Fibroblast of skin of back (primary cell): ENCODE measurements around the gene SH2B2.

ENCODE experiments used
- DNase-seq: peaks from one replicate; pipeline ENCODE4 v3.0.0-alpha.2; 2013

Gene SH2B2

DNA sequence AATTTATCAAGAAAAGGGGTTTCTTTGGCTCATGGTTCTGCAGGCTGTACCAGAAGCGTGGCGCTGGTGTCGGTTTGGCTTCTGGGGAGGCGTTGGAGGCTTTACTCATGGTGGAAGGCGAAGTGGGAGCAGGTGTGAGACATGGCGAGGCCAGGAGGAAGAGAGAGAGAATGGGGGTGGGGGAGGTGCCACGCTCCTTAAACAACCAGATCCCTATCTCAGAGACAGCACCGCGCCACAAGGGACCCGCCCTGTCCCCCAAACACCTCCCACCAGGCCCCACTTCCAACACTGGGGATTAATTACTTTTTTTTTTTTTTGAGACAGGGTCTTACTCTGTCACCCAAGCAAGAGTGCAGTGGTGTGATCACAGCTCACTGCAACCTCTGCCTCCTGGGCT is 18.0 kb upstream of the SH2B2 start:
- no peak for DNase-seq

DNA sequence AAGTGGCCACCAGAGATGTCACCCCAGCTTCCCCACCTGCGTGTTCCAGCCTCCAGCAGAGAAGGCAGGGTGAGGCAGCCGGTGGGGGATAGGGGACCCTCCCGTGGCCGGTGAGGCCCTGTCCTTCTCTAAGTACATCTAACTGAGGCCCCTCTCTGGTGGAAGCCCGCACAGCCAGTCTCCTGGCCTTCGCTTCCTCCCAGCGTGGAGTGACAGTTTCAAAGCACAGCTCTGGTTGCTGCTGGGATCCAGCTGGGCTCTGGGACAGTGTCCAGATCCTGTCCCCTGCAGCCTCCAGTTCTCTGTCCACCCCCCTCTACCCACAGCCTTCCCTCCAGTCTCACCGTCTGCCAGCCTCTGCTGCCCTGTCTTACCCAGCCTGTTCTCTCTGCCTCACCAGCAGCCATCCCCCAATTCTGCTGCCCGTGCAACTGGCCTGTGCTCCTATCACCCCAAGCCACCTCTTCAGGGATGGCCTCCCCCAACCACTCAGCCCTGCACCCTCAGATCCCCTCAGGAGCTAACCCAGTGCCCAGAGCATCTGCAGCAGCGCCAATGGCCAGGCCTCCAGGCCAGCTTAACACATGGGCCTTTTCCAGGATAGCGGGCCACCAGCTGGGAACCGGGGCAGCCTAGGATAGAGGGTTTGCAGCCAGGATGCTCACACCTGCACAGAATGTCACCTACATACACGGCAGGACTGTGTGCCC is 16.3 kb upstream of the SH2B2 start:
- no peak for DNase-seq

DNA sequence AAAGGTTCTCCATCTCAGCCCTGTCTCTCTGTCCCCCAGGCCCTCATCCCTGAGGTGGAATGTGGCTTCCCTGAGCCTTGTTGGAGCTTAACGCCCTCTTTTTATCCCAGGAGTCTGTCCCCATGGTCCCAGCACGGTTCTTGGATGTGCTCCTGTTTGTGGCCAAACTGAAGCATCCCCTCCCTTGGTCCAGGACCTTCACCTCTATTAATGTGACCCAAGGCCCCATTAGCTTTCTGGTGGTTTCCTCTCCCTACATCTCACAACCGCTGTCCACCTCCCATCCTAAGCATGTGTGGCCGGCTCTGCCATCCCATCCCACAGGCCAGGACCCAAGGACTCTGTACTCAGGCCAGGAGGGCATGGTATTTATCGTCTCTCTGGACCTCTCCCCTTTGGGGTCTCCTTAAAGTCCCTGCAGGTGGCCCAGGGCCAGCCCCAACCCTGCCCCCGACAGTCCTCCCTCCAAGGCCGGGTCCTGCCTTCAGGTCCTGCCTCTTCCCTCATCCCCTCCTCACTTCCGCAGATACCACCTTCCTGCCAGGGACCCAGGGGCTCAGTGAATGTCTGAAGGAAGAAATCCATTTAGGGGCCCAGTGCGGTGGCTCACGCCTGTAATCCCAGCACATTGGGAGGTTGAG is 15.4 kb upstream of the SH2B2 start:
- no peak for DNase-seq

DNA sequence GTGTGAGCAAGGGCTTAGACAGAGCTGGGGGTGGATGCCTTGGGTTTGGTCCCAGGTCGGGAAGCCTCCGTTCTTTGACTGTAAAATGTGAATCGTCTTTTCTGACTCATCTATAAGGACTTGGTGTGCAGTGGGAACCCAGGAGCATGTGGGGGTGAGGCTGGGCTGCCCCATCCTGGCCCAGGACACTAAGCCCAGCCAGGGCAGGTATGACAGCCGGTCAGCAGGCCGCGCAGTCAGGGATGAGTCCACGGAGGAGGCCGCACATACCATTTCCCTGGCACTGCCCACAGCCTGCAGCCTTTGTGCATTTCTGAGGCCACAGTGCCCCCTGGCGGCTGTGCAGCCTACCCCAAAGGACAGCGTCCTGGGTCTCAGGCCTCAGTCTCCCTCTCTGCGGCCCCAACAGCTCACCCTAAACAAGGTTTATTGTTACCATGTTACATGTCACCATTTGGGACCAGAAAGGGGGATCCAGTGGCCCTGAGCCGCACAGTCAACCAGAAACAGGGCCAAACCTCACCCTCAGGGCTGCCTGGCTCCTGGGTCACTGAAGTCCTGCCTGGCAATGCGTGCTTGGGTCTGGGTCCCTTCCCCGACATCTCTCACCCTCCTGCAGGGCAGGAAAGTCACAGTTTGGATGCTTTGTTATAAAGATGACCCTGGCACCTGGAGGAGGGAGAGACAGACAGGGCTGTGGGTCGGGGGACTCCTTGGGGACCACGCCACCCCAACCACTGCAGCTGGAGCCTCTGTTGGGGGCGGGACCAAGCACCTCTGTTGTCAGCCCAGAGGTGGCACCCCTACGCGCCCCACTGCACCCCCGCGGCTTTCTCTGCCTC is 14.4 kb upstream of the SH2B2 start:
- peak; percentile 68 for DNase-seq

DNA sequence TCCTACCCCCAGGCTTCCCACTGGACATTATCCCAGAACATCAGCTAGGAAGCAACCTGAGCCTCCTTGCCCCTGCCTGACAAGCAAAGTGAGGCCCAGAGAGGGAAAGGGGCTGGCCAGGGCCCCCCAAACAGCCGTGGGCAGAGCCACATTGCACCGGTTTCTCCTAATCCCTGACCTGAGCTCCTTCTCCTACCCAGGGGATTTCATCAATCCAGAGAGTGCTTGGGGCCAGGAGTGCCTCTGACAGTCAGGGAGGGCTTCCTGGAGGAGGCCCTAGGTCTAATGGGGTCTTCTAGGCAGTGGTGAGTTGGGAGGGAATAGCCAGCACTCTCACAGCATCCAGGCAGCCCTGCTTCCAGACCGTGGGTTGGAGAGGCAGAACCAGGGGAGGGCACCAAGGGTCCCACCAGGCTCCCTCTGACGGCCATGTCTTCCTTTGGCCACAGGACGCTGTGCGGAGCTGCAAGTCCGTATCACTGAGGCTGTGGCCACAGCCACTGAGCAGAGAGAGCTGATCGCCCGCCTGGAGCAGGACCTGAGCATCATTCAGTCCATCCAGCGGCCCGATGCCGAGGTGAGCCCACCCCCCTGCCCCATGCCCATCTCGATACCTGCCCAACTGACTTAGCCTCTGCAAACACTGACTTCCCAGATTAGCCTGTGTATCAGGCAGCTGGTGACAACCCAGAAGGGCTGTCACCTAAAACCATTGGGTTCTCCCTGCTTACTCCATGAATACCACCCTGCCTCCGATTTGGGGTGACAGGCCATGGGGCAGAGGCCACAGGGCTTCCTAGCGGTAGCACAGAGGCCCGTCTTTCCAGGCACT is 13.5 kb upstream of the SH2B2 start:
- no peak for DNase-seq

DNA sequence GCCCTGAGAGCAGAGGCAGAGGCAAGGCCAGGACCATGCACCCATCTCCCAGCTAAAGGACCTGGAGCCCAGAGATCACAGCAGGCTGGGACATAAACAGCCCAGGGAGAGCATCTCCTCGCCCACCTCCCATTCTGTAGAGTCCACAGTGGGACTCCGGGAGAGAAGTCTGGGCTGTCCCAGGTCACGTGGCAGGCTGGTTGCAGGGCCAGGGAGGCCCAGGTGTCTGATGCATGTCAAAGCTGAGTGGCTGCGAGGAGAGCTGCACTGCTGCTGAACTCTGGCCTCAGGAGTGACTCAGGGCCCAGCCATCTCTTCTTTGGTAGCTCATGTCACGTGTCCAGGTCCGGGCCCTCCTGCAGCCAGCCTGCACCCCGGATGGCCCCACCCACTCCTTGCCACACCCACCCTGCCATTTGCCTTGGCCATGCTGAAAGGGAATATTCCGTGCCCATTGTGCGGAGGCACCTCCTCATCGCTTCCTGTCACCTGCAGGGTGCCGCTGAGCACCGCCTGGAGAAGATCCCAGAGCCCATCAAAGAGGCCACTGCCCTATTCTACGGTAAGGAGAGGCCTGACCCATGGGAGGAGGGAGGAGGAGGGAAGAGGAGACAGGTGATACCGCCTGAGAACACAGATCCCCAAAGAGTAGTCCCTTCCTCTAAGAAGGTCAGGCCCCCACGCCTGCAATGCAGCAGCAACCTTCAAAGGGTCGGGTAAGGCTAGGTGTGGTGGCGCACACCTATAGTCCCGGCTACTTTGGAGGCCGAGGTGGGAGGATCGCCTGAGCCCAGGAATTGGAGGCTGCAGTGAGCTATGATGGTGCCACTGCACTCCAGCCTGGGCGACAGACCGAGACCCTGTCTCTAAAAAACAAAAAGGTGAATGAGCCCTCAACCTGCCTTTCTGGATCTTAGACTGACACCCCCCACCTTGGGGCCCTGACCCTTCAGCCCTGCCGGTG is 12.6 kb upstream of the SH2B2 start:
- DNase-seq = peak; percentile 11

DNA sequence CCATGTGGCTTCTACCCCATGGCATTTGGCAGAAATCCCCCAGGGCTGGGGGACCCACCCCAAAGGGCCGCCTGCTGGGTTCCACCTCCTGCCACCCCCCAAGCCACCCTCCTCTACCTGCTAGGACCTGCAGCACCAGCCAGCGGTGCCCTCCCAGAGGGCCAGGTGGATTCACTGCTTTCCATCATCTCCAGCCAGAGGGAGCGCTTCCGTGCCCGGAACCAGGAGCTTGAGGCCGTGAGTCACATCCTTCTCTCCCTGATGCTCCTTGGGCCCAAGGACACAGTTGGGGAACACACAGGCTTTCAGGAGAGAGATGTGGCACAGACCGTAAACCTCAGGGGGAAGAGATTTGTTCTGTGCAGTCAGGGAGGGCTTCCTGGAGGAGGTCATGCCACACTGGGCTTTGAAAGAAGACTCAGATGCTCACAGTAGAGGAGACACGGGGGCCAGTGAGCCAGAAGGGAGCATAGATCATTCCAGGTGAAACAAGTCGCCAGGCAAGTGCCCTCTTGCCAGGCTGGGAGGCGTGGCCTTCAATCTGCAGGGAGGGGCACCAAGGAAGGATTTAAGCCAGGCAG is 11.5 kb upstream of the SH2B2 start:
- DNase-seq = no peak

DNA sequence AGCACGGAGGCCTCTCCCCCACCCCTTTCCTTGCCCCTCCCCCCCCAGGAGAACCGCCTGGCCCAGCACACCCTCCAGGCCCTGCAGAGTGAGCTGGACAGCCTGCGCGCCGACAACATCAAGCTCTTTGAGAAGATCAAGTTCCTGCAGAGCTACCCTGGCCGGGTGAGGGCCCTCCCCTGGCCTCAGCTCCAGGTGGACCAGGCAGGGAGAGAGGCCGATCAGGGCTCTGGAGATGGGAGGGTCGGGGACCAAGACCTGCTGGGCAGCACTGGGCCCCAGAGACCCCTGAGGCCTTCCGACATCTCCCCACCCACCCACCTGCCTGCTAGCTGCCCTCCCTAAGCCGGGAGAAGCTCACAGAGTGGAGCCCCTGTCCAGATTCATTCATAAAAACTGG is 8.8 kb upstream of the SH2B2 start:
- no peak for DNase-seq

DNA sequence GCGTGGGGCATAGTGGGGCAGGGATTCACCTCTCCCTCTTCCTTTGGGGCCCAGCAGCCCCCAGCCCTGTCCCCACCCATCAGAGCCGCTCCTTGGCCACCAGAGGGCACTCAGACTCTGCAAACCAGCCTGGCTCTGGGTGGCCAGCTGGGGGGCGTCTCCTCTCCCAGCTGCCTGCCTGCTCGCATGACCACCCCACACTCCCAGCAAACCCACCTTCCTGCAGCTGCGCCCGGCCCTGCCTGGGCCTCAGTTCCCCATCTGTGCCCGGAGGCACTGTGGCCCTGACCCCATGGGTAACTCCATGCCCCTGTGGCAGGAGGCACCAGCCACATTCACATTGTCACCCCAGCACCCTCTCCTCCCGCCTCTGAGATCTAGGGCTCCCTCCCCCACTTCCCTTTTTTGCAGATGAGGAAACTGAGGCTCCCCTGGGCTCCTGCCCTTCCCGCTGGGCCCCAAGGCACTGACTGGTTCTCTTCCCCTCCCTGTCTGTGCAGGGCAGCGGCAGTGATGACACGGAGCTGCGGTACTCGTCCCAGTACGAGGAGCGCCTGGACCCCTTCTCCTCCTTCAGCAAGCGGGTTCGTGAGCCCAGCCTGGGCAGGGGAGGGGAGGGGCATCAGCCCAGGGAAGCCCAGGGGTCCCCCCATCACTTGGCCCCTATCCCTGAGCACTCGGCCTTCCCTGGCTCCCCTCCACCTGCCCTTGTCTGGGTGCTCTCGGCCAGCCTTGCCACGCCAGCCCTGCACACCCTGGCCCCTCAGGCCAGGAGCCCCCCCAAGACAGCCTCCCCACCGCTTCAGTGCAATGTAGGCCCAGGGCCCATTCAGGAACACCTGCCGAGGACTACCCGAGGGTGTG is 6.9 kb upstream of the SH2B2 start:
- DNase-seq = peak; percentile 66

DNA sequence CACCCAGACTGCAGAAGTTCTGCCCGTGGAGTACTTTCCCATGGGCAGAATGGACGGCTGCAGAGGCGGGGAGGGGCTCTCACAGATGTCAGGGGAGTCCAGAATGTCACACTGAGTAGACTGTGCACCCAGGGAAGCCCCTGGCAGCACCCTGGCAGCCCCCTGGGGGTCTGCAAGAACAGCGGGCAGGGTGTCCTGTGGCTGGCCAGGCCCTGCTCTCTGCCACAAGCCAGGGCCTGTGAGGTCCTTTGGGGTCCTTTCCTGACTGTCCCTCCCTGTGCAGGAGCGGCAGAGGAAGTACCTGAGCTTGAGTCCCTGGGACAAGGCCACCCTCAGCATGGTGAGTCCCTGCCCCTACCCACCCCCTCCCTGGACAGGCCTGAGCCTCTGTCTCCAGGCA is 6.1 kb upstream of the SH2B2 start:
- no peak for DNase-seq

DNA sequence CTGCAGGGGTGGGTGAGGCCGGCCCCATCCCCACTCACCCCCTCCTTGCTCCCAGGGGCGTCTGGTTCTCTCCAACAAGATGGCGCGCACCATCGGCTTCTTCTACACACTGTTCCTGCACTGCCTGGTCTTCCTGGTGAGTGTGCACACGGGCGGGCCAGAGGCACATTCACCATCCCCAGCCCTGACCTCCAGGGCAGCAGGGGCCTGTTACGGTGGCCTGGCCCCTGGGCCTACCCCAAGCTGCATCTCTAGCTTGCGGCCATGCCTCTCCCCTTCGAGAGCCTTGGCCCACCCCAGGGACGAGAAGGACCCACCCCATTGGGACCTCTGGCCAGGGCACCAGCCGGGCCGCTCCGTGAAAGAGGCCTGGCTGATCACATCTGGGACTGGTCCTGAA is 4.9 kb upstream of the SH2B2 start:
- DNase-seq = no peak

DNA sequence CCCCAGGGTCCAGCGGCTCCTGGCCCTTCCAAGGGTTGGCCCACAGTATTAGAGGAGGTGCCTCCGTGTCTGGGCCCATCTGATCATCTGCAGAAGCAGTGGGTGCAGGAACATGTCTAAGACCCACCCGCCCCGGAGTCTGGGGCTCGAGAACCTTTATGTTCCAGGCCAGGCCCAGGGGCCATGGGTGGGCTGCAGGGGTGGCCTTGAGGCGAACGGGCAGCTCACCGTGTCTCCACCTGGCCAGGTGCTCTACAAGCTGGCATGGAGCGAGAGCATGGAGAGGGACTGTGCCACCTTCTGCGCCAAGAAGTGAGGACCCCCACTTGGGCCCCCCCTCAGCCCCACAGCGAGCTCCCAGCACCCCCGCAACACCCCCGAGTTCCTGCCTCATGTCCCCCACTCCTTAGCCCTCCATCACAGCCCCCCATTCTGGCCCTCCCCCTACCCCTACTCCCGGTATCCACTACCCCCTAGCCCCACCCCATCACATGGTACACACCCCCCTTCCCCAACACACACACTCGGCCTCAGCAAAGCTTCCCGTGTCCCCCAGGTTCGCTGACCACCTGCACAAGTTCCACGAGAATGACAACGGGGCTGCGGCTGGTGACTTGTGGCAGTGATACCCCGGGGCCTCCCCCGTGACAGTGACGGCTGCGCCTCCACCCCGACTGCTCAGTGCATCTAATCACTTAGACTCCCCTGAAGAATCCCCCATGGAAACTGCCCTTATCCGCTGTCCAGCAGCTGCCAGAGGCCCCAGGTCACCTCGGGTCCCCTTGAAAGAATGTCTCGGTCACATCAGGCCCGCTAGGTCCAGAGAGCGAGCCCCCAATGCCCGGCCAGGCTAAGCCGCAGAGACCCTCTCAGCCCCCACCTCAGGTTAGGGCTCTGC is 4.0 kb upstream of the SH2B2 start:
- no peak for DNase-seq

DNA sequence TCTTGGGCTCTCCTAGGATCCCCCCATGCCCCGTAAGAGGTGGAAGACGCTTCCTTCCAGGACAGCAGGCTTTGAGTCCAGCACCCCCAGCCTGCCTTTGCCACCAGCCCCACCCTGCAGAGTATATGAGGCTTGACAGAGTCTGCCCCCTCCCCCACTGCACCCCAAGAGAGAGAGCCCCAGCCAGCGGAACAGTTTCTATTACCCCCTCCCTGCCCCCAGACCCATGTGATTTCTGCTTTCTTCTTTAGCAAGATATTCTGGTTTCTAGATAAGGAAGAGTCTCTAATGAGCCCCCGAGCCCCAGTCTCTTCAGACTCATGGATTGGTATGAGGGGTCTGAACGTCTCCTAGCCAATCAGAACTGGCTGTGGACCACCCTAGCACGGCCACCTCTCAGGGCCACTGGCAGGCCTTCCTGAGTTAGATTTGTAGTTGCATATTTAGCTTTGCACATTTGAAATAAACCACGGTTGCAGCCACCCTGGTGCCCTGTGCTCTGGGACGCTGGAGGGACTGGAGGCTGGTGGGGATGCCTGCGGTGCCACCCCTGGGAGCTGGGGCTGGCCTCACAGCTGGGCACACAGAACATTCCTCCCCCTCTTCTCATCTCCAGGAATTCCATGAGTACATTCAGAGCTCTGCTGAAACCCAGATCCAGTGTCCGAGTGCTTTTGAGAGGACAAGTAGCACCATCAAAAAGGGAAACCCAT is 3.0 kb upstream of the SH2B2 start:
- no peak for DNase-seq

DNA sequence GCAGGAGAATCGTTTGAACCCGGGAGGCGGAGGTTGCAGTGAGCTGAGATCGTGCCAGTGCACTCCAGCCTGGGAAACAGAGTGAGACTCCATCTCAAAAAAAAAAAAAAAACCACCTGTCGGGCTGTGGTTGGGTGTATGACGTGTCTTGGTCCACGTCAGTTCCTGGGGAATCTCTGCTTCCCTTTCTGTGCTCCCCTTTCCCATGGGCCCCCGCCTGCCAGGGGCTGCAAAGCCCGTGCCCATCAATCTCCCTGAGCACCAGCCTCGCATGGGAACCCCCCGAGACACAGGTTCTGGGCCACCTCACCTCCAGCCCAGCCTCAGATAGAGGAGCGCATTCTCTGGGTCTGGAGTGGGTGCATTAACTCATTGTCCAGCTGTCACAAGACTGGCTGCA is 2.3 kb upstream of the SH2B2 start:
- DNase-seq = no peak

DNA sequence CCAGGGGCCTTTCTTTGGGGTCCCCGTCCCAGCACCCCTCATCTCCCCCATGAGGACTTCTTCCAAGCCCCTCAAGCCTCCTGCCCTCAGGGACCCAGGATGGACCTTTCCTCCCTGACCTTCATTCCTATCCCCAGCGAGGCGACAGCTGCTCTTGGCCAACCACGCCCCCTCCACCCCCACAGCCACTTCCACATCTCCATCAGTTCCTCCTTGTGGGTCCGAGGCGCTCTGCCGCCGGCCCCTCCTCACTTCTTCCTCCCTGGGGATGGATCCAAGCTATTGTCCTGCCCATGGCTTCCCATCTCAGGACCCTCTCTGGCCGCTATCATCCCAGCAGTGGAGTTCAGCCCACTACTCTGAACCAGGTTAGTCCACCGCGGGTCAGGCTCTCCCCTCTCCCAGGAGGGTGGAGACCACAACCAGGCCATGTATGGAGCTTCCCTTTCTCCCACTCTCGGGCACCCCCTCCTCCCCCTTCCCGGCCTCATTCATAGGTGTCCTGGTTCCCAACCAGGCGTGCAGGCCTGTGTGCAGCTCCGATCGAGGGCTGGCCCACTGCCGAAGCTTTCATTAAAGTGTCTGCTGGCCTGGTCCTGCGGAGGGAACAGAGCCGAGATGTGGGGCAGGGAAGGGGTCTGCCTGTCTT is 1.7 kb upstream of the SH2B2 start:
- no peak for DNase-seq

DNA sequence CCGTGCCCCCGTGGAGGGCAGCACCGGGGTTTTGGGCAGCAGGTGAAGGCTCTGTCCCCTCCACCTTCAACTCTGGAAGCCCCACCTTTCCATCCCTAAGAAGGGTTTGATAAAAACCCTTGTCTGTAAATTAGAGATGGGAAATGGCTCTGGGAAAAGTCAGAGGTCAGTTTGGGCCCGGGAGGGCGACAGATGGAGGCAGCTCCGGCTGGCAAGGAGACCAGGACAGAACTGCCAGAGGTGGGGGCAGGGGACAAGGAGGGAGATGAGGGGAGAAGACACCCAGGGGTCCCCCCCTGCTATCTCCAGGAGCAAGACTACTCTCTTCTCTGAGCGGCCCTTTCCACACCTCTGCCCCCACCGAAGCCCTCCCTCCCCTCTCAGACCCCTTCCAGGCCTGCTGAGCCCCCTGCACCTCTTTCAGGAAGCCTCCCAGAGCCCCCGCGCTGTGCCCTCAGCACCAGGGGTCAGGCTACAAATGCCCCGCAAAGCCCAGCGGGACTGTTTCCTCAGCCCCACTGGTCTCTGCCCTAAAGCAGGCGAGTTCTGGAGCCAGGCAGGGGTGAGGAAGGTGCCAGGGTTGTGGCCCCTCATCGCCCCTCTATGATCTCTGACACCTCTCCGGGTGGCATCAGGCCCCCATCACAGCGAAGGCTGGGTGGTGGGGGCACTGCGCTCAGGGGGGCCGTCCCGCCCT is 980 bp upstream of the SH2B2 start:
- no peak for DNase-seq
